Progenitor cell of endocrine pancreas (in vitro differentiated cells): ENCODE results near the gene PDS5B. TPM values are rescaled to one million over a fixed set of nuclear protein-coding genes. Genes with fewer than 3 reads are reported as not detected.

Experiments used
- DNase-seq: peaks from one replicate; pipeline ENCODE4 v3.0.0; 2021; ENCODE audit warnings: low spot score; ENCODE audit not compliant: unreplicated experiment
- H3K27ac Mint-ChIP-seq: 2 replicates; pipeline ENCODE4 v1.8.0; 2021; ENCODE audit warnings: mild to moderate bottlenecking, moderate library complexity, mixed read lengths
- H3K27me3 Mint-ChIP-seq: 2 replicates; pipeline ENCODE4 v1.8.0; 2021; ENCODE audit warnings: mixed read lengths
- H3K36me3 Mint-ChIP-seq: 2 replicates; pipeline ENCODE4 v1.8.0; 2022; ENCODE audit warnings: mixed read lengths; ENCODE audit not compliant: insufficient read depth
- H3K4me1 Mint-ChIP-seq: 2 replicates; pipeline ENCODE4 v1.8.0; 2021; ENCODE audit warnings: low read depth, mixed read lengths
- H3K4me3 Mint-ChIP-seq: 2 replicates; pipeline ENCODE4 v1.8.0; 2021; ENCODE audit warnings: low read depth, mild to moderate bottlenecking, moderate library complexity, mixed read lengths
- H3K9me3 Mint-ChIP-seq: 2 replicates; pipeline ENCODE4 v1.8.0; 2021; ENCODE audit warnings: low read depth, mixed read lengths
- total RNA-seq: library from RNA; stranded (reverse); gene quantifications from 2 replicates; pipeline ENCODE4 v1.2.1, GENCODE V29; 2021
- TF ChIP-seq, protein P1 (sequence below): fragments of 200-600 bp; sonication (generic); IDR thresholded peaks from one replicate; pipeline ENCODE4 v1.5.0; 2021; ENCODE audit warnings: antibody characterized with exemption, mild to moderate bottlenecking; ENCODE audit not compliant: unreplicated experiment

PDS5B gene
- total RNA-seq, 1 donor from 2014 or later: 64.4 TPM

DNA sequence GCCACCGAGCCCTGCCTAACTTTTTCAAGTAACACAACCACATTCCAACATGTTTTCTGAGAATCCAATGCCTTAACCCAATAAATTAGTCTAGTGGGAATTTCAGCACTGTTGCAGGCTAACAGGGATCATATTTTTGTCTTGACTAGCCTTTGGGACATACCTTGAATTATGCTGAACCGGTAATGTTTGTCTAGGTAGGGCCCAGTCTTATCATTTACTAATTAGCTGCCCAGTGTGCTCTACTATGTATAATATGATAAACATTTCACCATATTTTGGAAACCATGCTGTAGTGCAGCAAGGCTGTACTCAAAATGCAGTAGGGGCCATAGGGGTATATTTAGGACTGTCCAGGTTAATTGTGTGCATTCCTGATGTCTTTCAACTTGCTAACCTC lies 3.3 kb upstream of the PDS5B start:
- Mint-ChIP-seq H3K4me3 (no peak overlapping the region), H3K36me3 (no peaks in the 10 kb centered on the region), H3K9me3 (peaks cover 5% of the 10 kb centered on the region), H3K27ac (no peak overlapping the region), H3K4me1 (peaks cover 7% of the 10 kb centered on the region), H3K27me3 (peaks cover 13% of the 10 kb centered on the region)
- no peak for DNase-seq
- TF ChIP-seq, protein P1, sequence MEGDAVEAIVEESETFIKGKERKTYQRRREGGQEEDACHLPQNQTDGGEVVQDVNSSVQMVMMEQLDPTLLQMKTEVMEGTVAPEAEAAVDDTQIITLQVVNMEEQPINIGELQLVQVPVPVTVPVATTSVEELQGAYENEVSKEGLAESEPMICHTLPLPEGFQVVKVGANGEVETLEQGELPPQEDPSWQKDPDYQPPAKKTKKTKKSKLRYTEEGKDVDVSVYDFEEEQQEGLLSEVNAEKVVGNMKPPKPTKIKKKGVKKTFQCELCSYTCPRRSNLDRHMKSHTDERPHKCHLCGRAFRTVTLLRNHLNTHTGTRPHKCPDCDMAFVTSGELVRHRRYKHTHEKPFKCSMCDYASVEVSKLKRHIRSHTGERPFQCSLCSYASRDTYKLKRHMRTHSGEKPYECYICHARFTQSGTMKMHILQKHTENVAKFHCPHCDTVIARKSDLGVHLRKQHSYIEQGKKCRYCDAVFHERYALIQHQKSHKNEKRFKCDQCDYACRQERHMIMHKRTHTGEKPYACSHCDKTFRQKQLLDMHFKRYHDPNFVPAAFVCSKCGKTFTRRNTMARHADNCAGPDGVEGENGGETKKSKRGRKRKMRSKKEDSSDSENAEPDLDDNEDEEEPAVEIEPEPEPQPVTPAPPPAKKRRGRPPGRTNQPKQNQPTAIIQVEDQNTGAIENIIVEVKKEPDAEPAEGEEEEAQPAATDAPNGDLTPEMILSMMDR: no peak

DNA sequence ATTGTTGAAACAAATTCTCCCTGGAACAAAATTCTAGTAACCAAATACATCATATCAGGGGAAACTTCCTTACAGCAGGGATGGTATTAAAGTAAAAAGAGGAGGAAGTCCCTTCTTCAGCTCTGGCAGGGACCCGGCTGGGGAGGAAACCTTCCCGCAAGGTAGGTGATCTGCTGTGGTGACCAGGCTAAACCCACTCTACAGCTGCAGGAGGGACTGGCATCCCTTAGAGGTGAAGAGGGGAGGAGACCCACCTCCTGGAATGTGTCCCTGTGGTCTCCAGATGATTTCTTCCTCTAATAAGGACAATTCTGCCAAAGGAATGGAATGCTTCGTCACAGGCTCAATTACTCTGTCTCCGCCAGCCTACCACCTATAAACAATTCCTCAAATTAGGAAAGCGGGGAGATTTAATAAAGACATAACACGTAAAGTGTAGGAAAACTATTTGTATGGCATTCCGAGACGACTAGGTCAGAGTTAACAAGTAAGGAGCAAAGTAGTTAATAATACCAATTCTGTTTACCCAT lies 637 bp upstream of the PDS5B start:
- Mint-ChIP-seq H3K4me3 (peak overlapping the region; percentile 82), H3K9me3 (no peaks in the 10 kb centered on the region), H3K27me3 (peaks cover 13% of the 10 kb centered on the region), H3K27ac (peak overlapping the region; percentile 89), H3K36me3 (no peaks in the 10 kb centered on the region), H3K4me1 (peaks cover 29% of the 10 kb centered on the region)
- DNase-seq: no peak
- TF ChIP-seq, protein P1: no peak

DNA sequence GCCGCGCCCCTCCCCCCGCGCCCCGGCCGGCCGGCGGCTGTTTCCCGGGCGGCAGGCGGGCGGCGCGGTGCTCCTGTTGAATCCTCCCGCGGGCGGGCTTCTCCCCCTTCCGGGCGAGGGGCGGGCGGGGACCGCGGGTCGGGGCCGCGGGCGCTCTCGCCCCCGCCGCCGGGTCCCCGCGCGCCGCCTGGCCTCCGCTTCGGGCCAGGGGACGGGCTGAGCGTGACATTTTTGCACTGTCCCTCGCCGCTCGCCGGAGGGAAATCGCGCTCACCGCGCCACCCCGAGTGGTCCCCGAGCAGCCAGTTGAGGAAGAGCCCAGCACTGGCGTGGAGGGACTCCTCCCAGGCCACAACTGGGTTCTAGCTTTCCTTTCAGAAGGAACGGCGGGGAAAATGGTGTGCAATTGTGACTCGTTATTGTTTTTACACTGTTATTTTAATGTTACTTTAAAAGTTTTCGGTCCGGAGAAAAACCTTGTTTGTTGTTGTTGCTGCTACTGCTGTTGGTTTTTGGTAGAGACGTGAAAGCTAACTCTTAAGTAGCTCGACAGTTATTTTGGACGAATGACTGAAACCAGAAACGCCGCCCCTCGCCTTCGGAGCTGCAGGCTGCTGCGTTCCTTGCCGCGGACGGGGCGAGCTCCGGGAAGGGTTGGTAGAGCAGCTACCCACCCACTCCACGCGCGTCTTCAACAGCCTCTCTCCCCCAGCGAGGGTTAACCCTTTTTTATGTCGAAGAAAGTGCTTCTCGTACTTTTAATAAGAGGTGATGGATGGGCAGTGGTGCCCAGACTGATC lies 959 bp downstream of the PDS5B start:
- H3K27me3 Mint-ChIP-seq: peaks cover 13% of the 10 kb centered on the region
- H3K4me3 Mint-ChIP-seq: peak overlapping the region; percentile 90
- DNase-seq: peak; percentile 53
- H3K4me1 Mint-ChIP-seq: peaks cover 30% of the 10 kb centered on the region
- TF ChIP-seq, protein P1: no peak
- H3K36me3 Mint-ChIP-seq: no peaks in the 10 kb centered on the region
- peak overlapping the region; percentile 96 for H3K27ac Mint-ChIP-seq
- H3K9me3 Mint-ChIP-seq: no peaks in the 10 kb centered on the region

DNA sequence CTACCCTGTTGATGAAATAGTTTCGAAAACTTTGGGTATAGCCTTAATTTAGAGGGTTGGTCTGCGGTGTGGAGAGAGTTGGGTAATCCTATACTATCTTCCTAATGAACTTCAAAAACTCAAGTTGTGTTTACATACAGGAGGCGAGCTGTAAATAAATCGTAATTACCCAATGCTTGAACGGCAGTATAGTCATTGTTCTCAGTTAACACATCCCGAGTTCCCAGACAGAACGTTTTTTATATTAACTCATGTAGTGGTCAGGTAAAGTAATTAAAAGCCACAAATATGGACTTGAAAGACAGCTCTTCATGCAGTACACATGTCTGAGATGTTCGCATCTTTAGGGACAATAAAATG lies 1.5 kb downstream of the PDS5B start:
- Mint-ChIP-seq H3K4me3 (peak overlapping the region; percentile 90), H3K9me3 (no peaks in the 10 kb centered on the region), H3K27ac (peak overlapping the region; percentile 96), H3K36me3 (no peaks in the 10 kb centered on the region), H3K27me3 (peaks cover 13% of the 10 kb centered on the region), H3K4me1 (peaks cover 32% of the 10 kb centered on the region)
- no peak for DNase-seq
- TF ChIP-seq, protein P1: no peak

DNA sequence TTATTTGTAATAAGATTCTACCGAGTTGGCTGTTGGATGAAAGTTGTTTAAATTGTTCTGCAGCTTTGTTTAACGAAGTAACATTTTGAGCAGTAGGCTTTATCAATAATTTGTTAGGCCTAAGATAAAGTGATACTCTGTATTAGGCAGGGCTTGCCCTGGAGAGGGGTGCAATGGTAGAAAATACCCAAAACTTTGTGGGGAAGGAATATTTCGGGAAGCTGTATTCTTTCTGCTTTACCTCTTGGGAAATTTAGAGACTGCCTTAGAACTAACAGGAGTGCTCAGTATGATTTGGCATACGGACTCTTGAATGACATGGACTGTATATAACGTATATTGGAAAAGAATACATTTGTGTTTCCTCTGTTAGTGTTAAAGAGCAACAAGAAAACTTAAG lies 2.5 kb downstream of the PDS5B start:
- peak overlapping the region; percentile 83 for H3K4me3 Mint-ChIP-seq
- TF ChIP-seq, protein P1: no peak
- peaks cover 32% of the 10 kb centered on the region for H3K4me1 Mint-ChIP-seq
- H3K9me3 Mint-ChIP-seq: no peaks in the 10 kb centered on the region
- H3K36me3 Mint-ChIP-seq: no peaks in the 10 kb centered on the region
- no peak for DNase-seq
- peaks cover 9% of the 10 kb centered on the region for H3K27me3 Mint-ChIP-seq
- H3K27ac Mint-ChIP-seq: peak overlapping the region; percentile 95
